Body of pancreas (tissue), 4 donors: ENCODE results near the gene SPSB2. TPM values are rescaled to one million over a fixed set of nuclear protein-coding genes. Genes with fewer than 3 reads are reported as not detected.

ENCODE experiments used
- ATAC-seq: fragments of 150-250 bp; one replicate; pipeline ENCODE4 v1.9.1; 2016
- DNase-seq, 4 donors: peaks; one replicate each; pipeline ENCODE4 v3.0.0-alpha.2; 2019
- H3K27ac ChIP-seq, 4 donors: fragments of 200-600 bp; sonication (generic); 1 replicate in 3 of 4; 2 replicates in 1 of 4; pipeline versions ENCODE4 v1.5.1 to v1.6.1; 2016 to 2019; ENCODE audit warnings: mild to moderate bottlenecking in 1 of 4, mixed read lengths in 1 of 4, moderate library complexity in 1 of 4
- H3K27me3 ChIP-seq, 2 donors: fragments of 200-600 bp; sonication (generic); one replicate each; pipeline ENCODE4 v1.6.0; 2016; ENCODE audit warnings: mild to moderate bottlenecking in 1 of 2
- H3K36me3 ChIP-seq, 2 donors: fragments of 200-600 bp; sonication (generic); replicated peaks in 1 of 2; 2 replicates each; pipeline ENCODE4 v1.5.1; 2016; ENCODE audit warnings: low read depth in 2 of 2; ENCODE audit not compliant: insufficient read depth in 1 of 2
- H3K4me1 ChIP-seq: fragments of 200-600 bp; sonication (generic); one replicate; pipeline ENCODE4 v1.6.0; 2016
- H3K4me3 ChIP-seq, 2 donors: fragments of 200-600 bp; sonication (generic); 1 replicate in 1 of 2; 2 replicates in 1 of 2; pipeline ENCODE4 v1.5.1; 2016 to 2019
- H3K9me3 ChIP-seq, 3 donors: fragments of 200-600 bp; sonication (generic); 1 replicate in 2 of 3; 2 replicates in 1 of 3; pipeline ENCODE4 v1.5.1; 2016
- POLR2A ChIP-seq, 3 donors: fragments of 450-650 bp; IDR thresholded peaks; one replicate each; pipeline ENCODE4 v1.6.1; 2016; ENCODE audit warnings: antibody characterized with exemption in 3 of 3, mild to moderate bottlenecking in 2 of 3
- WGBS, 2 donors: methylation state at CpG; one replicate each; pipeline ENCODE4 v1.1.5; 2017; 5-methylcytosine and 5-hydroxymethylcytosine counted together
- intact Hi-C: fragments of 100-400 bp; cut with DNase I; formaldehyde crosslinking; loops from one replicate; pipeline ENCODE4 v1.15.1; 2023
- total RNA-seq, 2 donors: library from RNA; depleted of rRNA; stranded (reverse); fragments of >200 nt; gene quantifications; one replicate each; pipeline ENCODE4 v1.1.0, GENCODE V29; 2016
- TF ChIP-seq, protein P1 (sequence below), 7 experiments: fragments of 450-650 bp in 4 of 7; fragments of 200-600 bp in 3 of 7; sonication (generic) in 3 of 7; IDR thresholded peaks; one replicate each; pipeline ENCODE4 v1.5.1; 2016 to 2019; ENCODE audit warnings: antibody characterized with exemption in 7 of 7

SPSB2 gene
- total RNA-seq, 2 donors from 2014 or later, result 2.6 to 11.9 TPM

DNA sequence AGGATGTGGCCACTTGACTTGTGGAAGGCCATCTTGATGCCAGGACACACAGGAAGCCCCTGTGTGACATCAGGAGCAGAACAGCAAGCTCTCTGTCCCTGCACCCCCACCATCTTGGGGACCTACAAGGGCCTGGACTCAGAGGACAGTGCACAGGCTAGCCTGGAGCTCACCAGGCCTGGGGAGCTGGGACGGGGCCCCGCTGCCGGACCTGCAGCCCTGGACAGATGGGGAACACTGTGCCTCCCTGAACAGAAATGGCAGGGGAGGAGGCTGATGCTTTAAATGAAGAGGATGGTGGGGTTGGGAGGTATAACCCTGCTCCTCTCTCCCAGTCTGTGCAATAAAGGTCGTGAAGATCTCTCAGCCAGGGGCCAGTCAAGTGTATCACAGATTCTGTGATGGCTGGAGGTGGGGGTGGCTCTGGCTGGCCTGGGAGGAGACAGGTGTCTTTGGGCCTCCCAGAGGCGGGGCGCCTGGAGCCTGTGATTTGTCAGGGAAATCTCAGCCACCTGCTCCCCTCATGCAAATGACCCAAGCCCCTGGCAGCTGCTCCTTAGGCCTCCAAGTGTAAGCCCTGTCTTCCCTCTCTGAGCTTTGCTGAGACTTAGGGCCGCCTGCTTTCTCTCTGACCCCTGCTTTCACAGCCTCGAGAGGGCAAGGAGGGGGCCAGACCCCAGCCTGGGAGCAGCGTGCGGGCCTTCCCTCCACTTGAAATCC is 33.5 kb downstream of the SPSB2 start:
- Histone ChIP-seq H3K9me3 (no peaks in the 10 kb centered on the region), H3K36me3 (no peaks in the 10 kb centered on the region), H3K4me3 (no peak overlapping the region), H3K4me1 (no peaks in the 10 kb centered on the region), H3K27me3 (no peaks in the 10 kb centered on the region), H3K27ac (no peak overlapping the region)
- TF ChIP-seq, protein P1, sequence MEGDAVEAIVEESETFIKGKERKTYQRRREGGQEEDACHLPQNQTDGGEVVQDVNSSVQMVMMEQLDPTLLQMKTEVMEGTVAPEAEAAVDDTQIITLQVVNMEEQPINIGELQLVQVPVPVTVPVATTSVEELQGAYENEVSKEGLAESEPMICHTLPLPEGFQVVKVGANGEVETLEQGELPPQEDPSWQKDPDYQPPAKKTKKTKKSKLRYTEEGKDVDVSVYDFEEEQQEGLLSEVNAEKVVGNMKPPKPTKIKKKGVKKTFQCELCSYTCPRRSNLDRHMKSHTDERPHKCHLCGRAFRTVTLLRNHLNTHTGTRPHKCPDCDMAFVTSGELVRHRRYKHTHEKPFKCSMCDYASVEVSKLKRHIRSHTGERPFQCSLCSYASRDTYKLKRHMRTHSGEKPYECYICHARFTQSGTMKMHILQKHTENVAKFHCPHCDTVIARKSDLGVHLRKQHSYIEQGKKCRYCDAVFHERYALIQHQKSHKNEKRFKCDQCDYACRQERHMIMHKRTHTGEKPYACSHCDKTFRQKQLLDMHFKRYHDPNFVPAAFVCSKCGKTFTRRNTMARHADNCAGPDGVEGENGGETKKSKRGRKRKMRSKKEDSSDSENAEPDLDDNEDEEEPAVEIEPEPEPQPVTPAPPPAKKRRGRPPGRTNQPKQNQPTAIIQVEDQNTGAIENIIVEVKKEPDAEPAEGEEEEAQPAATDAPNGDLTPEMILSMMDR (IDR thresholded peaks at IDR 0.05), result no peak
- TF ChIP-seq POLR2A (IDR thresholded peaks at IDR 0.05), result no peak
- ATAC-seq (no peak), DNase-seq (no peak)
- intact Hi-C loops, result loop anchor here (5.0 kb wide), 1 partner anchor 92 kb away; no protein-coding TSS in a partner anchor
- 73 to 77% methylated on average over 6 to 9 of the region's 10 CpGs for WGBS, 2 donors

DNA sequence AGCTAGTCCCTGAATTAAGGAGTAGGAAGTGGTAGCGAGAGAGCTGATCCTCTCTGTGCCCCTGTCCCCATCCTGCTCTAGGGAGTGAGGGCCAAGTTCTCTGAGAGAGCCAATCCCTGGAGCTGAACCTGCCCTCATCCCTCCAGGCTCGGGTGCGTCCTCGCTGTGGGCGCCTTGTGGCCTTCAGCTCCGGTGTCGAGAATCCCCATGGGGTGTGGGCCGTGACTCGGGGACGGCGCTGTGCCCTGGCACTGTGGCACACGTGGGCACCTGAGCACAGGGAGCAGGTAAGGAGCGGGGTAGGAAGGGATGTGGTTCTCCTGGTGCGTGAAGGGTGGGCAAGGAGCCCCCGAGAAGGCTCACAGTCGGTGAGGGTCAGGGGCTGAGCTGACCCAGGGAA is 34.2 kb downstream of the SPSB2 start:
- Histone ChIP-seq H3K9me3 (no peaks in the 10 kb centered on the region), H3K27me3 (no peaks in the 10 kb centered on the region), H3K36me3 (no peaks in the 10 kb centered on the region), H3K4me3 (no peak overlapping the region), H3K27ac (no peak overlapping the region), H3K4me1 (no peaks in the 10 kb centered on the region)
- WGBS, 2 donors, result 88 to 90% methylated on average over 16 of the region's 16 CpGs
- DNase-seq (no peak), ATAC-seq (no peak)
- intact Hi-C loops, result loop anchor here (5.0 kb wide), 1 partner anchor 92 kb away; no protein-coding TSS in a partner anchor
- TF ChIP-seq POLR2A (IDR thresholded peaks at IDR 0.05), result no peak
- TF ChIP-seq, protein P1 (IDR thresholded peaks at IDR 0.05), result no peak

DNA sequence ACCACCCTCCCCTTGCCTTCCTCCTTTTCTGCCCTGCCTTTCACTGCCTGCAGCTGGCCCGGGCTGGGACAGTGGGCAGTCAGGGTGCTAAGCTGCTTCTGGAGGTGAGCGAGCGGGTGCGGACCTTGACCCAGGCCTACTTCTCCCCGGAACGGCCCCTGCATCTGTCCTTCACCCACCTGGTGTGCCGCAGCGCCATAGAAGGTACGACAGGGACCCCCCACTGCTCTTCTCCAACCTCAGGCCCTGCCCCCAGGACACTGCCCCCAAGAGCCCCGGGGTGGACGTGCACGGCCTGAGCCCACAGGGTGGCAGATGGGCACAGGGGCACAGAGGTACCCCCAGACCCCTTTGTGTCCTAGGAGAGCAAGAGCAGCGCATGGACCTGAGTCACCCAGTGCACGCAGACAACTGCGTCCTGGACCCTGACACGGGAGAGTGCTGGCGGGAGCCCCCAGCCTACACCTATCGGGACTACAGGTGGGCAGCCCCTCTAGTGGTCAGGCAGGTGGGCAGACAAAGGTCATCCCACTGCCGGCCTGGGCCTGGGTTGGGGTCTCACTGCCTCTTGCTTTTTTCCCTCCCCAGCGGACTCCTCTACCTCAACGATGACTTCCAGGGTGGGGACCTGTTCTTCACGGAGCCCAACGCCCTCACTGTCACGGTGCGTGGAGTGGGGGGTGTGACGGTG is 35.6 kb downstream of the SPSB2 start:
- Histone ChIP-seq H3K27me3 (no peaks in the 10 kb centered on the region), H3K4me3 (no peak overlapping the region), H3K36me3 (no peaks in the 10 kb centered on the region), H3K4me1 (no peaks in the 10 kb centered on the region), H3K9me3 (no peaks in the 10 kb centered on the region), H3K27ac (no peak overlapping the region)
- no peak for DNase-seq
- ATAC-seq, result no peak
- TF ChIP-seq, protein P1 (IDR thresholded peaks at IDR 0.05), result no peak
- no peak for TF ChIP-seq POLR2A (IDR thresholded peaks at IDR 0.05)
- 88 to 90% methylated on average over 22 to 25 of the region's 26 CpGs for WGBS, 2 donors
- intact Hi-C loops, result loop anchor here (5.0 kb wide), 1 partner anchor 90 kb away; no protein-coding TSS in a partner anchor

DNA sequence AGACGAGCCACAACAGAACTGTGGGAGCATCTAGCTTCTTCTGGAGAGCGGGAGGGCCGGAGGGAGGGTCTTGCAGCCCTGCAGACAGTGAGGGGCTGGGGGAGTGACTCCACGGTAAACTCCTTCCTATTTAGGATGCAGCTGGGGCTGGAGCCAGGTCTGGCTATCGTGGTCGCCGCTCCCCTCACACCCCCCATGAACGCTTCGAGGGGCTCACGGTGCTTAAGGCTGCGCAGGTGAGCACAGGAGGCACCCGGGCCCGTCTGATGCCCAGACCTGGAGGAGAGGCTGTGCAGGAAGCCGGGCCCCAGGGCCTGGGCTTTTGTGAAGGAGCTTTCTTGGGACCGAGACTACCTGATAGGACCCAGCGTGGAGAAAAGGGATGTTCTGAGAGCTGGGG is 36.3 kb downstream of the SPSB2 start:
- no peak for TF ChIP-seq POLR2A (IDR thresholded peaks at IDR 0.05)
- TF ChIP-seq, protein P1 (IDR thresholded peaks at IDR 0.05), result no peak
- Histone ChIP-seq H3K36me3 (no peaks in the 10 kb centered on the region), H3K4me1 (no peaks in the 10 kb centered on the region), H3K4me3 (no peak overlapping the region), H3K27me3 (no peaks in the 10 kb centered on the region), H3K9me3 (no peaks in the 10 kb centered on the region), H3K27ac (no peak overlapping the region)
- 83 to 91% methylated on average over 2 to 16 of the region's 16 CpGs for WGBS, 2 donors
- no peak for ATAC-seq
- DNase-seq, result no peak
- intact Hi-C loops, result loop anchor here (5.0 kb wide), 1 partner anchor 90 kb away; no protein-coding TSS in a partner anchor
